Large intestine (tissue), 3 donors: ENCODE measurements around the gene NKTR. TPM values are rescaled to one million over a fixed set of nuclear protein-coding genes. Genes with fewer than 3 reads are reported as not detected.

Source experiments
- DNase-seq, 2 donors: peaks; one replicate each; pipeline versions ENCODE4 v3.0.0 to v3.0.0-alpha.2; 2013
- H3K27ac ChIP-seq: one replicate; pipeline ENCODE4 v1.5.1; 2013; ENCODE audit warnings: low read length
- H3K27me3 ChIP-seq: 2 replicates; pipeline ENCODE4 v1.6.1; 2013; ENCODE audit warnings: low read length; ENCODE audit not compliant: control insufficient read depth, insufficient read depth
- H3K36me3 ChIP-seq: 2 replicates; pipeline ENCODE4 v1.6.1; 2013; ENCODE audit warnings: low read length; ENCODE audit not compliant: control insufficient read depth, insufficient read depth
- H3K4me1 ChIP-seq: one replicate; pipeline ENCODE4 v1.6.1; 2013; ENCODE audit warnings: low read length; ENCODE audit not compliant: control insufficient read depth, insufficient read depth
- H3K4me3 ChIP-seq: one replicate; pipeline ENCODE4 v1.5.1; 2013; ENCODE audit warnings: low read length
- H3K9me3 ChIP-seq: one replicate; pipeline ENCODE4 v1.6.1; 2013; ENCODE audit warnings: mild to moderate bottlenecking, low read depth, low read length, moderate library complexity; ENCODE audit not compliant: control insufficient read depth
- whole genome bisulfite sequencing: methylation state at CpG from one replicate; pipeline ENCODE4 v1.1.5; 2013; ENCODE audit warnings: low lambda C conversion rate; ENCODE audit not compliant: insufficient coverage; 5-methylcytosine and 5-hydroxymethylcytosine counted together
- polyA plus RNA-seq: library from polyadenylated mRNA; unstranded; fragments of 120-200 nt; gene quantifications from one replicate; pipeline ENCODE4 v1.2.1, GENCODE V29; 2013

NKTR gene
- polyA plus RNA-seq, 1 donor: 138 TPM

DNA sequence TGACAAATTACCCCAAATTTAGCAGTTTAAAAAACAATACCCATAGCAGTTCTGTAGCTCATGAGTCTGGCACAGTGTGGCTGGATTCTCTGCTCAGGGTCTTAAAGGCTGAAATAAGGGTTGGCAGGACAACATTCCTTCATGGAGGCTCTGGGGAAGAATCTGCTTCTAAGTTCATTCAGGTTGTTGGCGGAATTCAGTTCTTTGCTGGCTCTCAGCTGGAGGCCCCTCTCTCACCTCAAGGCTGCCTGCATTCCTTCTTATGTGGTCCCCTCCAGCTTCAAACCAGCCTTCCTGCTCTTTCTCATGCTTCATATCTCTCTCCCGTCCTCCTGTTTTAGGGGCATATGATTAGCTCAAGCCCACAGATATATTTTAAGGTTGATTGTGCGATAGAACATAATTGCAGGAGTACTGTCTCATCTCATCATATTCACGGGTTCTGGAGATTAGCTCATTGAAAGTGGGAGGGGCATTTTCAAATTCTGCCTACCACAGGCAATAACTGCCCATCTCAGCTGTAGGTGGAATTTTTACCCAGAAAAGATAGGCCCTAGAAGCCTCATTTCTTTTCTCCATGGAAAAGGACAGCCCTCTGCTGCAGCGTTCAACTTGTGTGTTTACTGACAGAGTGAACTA lies 47.5 kb downstream of the NKTR start:
- peaks cover 55% of the 10 kb centered on the region for H3K36me3 ChIP-seq
- no peaks in the 10 kb centered on the region for H3K27me3 ChIP-seq
- no CpG with 5 or more reads among the region's 5 CpGs for WGBS
- peaks cover 8% of the 10 kb centered on the region for H3K4me1 ChIP-seq
- no peak for DNase-seq
- H3K4me3 ChIP-seq: no peak overlapping the region
- no peaks in the 10 kb centered on the region for H3K9me3 ChIP-seq
- no peak overlapping the region for H3K27ac ChIP-seq

DNA sequence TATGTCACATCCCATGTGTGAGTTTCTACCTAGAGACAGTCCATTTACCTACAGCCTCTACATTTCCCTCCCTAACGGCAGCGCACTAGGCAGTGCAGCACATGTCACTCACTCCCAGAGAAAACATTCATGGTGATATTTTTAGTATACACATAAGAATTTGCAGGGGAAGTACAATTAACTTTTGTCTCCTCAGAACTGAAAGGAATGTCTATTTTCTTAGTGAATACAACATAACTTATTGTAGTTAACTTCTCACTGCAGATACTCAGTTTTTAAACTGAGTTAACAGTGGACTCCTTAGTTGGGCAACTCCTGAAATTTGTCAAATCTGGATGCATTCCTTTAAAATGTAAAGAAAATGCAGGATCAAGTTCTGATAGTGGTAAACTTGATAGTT lies 48.5 kb downstream of the NKTR start:
- Histone ChIP-seq H3K36me3 (peaks cover 45% of the 10 kb centered on the region), H3K4me1 (peaks cover 15% of the 10 kb centered on the region), H3K27ac (no peak overlapping the region), H3K4me3 (no peak overlapping the region), H3K27me3 (no peaks in the 10 kb centered on the region), H3K9me3 (no peaks in the 10 kb centered on the region)
- no peak for DNase-seq
- WGBS: no CpG with 5 or more reads among the region's 2 CpGs

- Histone ChIP-seq H3K36me3 (peaks cover 37% of the 10 kb centered on the region), H3K27ac (no peak overlapping the region), H3K9me3 (no peaks in the 10 kb centered on the region), H3K27me3 (no peaks in the 10 kb centered on the region), H3K4me1 (peaks cover 15% of the 10 kb centered on the region), H3K4me3 (no peak overlapping the region)
- no peak for DNase-seq
- WGBS: no CpG with 5 or more reads among the region's 4 CpGs
These were observed 49.3 kb downstream of the NKTR start for GRCh38 chr3:42649783-42650182.

- no CpG with 5 or more reads among the region's 9 CpGs for WGBS
- Histone ChIP-seq H3K27me3 (no peaks in the 10 kb centered on the region), H3K4me3 (no peak overlapping the region), H3K9me3 (no peaks in the 10 kb centered on the region), H3K36me3 (peaks cover 26% of the 10 kb centered on the region), H3K4me1 (peaks cover 30% of the 10 kb centered on the region), H3K27ac (no peak overlapping the region)
- no peak for DNase-seq
These were observed 51.0 kb downstream of the NKTR start for GRCh38 chr3:42651248-42652091.

DNA sequence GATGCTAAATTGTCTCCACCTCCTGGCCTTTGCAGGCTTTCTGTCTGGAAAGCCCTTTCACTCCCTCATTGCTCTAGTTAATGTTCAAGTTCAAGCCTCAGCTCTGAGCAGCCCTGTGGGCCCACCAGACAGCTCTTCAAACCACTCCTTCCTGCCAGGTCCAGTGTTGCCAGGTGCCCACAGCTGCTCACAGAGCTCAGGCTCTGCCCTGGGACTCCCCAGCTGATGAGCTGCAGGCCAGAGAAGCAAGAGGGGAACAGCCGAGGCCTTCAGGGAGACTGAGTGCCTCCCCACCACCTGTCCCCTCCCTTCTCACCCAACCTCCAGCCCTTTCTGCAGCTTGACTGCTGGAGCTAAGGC lies 51.7 kb downstream of the NKTR start:
- Histone ChIP-seq H3K9me3 (no peaks in the 10 kb centered on the region), H3K36me3 (peaks cover 20% of the 10 kb centered on the region), H3K27ac (no peak overlapping the region), H3K4me3 (no peak overlapping the region), H3K27me3 (no peaks in the 10 kb centered on the region), H3K4me1 (peaks cover 30% of the 10 kb centered on the region)
- DNase-seq: no peak
- WGBS: no CpG with 5 or more reads among the region's 1 CpG

GRCh38 chr3:42652611-42653302 lies 52.3 kb downstream of the NKTR start:
- no peak overlapping the region for H3K27ac ChIP-seq
- 100% methylated on average over 1 of the region's 7 CpGs for WGBS
- H3K4me3 ChIP-seq: no peak overlapping the region
- peaks cover 14% of the 10 kb centered on the region for H3K36me3 ChIP-seq
- H3K27me3 ChIP-seq: no peaks in the 10 kb centered on the region
- peaks cover 30% of the 10 kb centered on the region for H3K4me1 ChIP-seq
- peak in 1 of 2 donors; percentile 25 for DNase-seq
- H3K9me3 ChIP-seq: no peaks in the 10 kb centered on the region

DNA sequence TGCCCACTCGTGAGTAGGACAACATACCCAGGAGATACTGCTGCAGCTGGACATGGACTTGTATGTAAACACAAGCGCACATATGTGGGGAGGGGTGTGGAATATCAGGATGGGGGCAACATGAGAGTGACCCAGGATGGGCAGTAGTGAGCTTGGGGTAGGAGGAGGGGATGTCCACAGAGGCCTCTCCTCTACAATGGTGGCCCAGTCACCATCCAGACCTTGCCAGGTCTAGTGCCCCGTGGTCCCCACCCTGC lies 52.7 kb downstream of the NKTR start:
- Histone ChIP-seq H3K9me3 (no peaks in the 10 kb centered on the region), H3K27me3 (no peaks in the 10 kb centered on the region), H3K36me3 (peaks cover 10% of the 10 kb centered on the region), H3K4me1 (peaks cover 30% of the 10 kb centered on the region), H3K27ac (no peak overlapping the region), H3K4me3 (peak overlapping the region; percentile 81)
- 80% methylated on average over 1 of the region's 3 CpGs for WGBS
- DNase-seq: no peak

DNA sequence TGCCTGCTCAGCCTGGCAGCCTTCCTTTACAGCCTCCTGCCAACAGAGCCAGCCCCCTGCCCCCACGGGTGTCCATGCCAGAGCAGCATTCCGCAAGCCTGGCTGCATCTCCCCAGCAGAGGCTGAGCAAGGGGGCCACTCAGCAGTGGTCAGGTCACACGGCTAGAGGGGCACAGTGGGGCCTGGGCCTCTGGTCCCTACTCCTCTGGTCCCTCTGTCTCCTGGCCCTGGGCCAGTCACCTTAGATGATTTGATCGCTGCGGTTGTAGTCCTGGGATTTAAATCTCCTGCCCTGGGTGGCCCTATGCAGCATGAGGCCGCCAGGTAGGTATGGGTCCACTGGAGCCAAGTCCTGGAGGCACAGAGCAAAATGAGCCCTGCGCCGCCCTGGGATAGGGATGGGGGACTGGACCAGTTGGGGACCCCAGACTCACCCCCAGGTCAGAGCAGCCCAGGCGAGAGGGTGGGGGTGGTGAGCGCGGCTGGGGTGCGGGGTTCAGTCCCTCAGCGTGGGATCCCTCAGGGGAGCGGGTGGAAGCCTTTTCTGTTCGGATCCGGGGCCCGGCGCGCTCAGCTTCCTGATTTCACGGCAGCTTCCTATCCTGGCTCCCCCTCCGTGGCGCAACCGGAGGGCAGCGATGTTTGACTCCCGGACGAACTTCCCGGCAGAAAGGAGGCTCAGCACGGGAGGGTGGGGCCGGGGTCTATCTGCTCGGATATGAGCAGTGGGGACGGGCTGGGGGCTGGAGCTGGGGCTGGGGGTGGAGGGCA lies 53.3 kb downstream of the NKTR start, which contains the start of gene ZBTB47:
Gene ZBTB47 (plus strand): TSS at position 138 of the 771 bp plus-strand sequence. CDS start 4,659 bp downstream, outside the sequence.
- no CpG with 5 or more reads among the region's 31 CpGs for WGBS
- peaks cover 10% of the 10 kb centered on the region for H3K36me3 ChIP-seq
- no peaks in the 10 kb centered on the region for H3K9me3 ChIP-seq
- peak within 1 kb of the TSS; percentile 44 for H3K27ac ChIP-seq
- H3K27me3 ChIP-seq: no peaks in the 10 kb centered on the region
- H3K4me3 ChIP-seq: peak within 1 kb of the TSS; percentile 81
- H3K4me1 ChIP-seq: peaks cover 30% of the 10 kb centered on the region
- DNase-seq: peak in 1 of 2 donors; percentile 48

- no CpG with 5 or more reads among the region's 94 CpGs for WGBS
- peaks cover 12% of the 10 kb centered on the region for H3K36me3 ChIP-seq
- peak overlapping the region; percentile 44 for H3K27ac ChIP-seq
- peak overlapping the region; percentile 81 for H3K4me3 ChIP-seq
- DNase-seq: peak; percentile 44 to 68
- H3K4me1 ChIP-seq: peaks cover 30% of the 10 kb centered on the region
- H3K9me3 ChIP-seq: no peaks in the 10 kb centered on the region
- no peaks in the 10 kb centered on the region for H3K27me3 ChIP-seq
These were observed 54.1 kb downstream of the NKTR start for GRCh38 chr3:42654331-42655201.
